ENCODE data around the gene UGT2B11.

DNA sequence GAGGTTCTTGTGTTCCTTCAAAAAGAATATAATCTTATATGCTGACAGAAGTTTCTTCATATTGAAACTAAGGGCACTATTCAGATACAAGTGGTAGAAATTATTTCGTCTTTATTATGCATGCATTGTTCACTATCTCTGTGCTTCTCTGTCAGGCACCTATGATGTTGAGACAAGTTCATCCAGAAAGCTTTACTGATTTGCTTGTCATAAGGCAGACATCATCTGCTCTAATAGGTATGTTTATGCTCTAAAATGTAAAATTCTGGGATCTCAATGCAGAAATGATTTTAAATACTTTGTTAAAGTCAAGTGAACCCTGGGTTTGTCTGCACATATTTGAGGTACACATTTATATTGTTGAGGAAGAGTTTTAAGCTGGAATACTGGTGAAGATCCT is 3.6 kb downstream of the UGT2B11 start:
- TF ChIP-seq POLR2A (IDR thresholded peaks at IDR 0.05): no peak
- TF ChIP-seq, protein P1, sequence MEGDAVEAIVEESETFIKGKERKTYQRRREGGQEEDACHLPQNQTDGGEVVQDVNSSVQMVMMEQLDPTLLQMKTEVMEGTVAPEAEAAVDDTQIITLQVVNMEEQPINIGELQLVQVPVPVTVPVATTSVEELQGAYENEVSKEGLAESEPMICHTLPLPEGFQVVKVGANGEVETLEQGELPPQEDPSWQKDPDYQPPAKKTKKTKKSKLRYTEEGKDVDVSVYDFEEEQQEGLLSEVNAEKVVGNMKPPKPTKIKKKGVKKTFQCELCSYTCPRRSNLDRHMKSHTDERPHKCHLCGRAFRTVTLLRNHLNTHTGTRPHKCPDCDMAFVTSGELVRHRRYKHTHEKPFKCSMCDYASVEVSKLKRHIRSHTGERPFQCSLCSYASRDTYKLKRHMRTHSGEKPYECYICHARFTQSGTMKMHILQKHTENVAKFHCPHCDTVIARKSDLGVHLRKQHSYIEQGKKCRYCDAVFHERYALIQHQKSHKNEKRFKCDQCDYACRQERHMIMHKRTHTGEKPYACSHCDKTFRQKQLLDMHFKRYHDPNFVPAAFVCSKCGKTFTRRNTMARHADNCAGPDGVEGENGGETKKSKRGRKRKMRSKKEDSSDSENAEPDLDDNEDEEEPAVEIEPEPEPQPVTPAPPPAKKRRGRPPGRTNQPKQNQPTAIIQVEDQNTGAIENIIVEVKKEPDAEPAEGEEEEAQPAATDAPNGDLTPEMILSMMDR (IDR thresholded peaks at IDR 0.05): no peak
